Hippocampal formation (tissue), 2 donors: Measurements from ENCODE around the gene RASSF5.

ENCODE experiments used
- DNase-seq, 2 donors: peaks; one replicate each; lab custom pipeline; 2025; lab: John Stamatoyannopoulos, UW

RASSF5 gene

GRCh38 chr1:206497774-206498173 lies 9.6 kb upstream of the RASSF5 start:
- DNase-seq, result no peak

GRCh38 chr1:206498685-206499084 lies 8.6 kb upstream of the RASSF5 start:
- DNase-seq, result no peak

GRCh38 chr1:206500046-206500445 lies 7.3 kb upstream of the RASSF5 start:
- no peak for DNase-seq

GRCh38 chr1:206501881-206502280 lies 5.5 kb upstream of the RASSF5 start:
- DNase-seq, result no peak

GRCh38 chr1:206502403-206502802 lies 4.9 kb upstream of the RASSF5 start:
- no peak for DNase-seq

- DNase-seq, result no peak
These were observed 4.5 kb upstream of the RASSF5 start for GRCh38 chr1:206502812-206503211.

- no peak for DNase-seq
These were observed 3.6 kb upstream of the RASSF5 start for GRCh38 chr1:206503591-206504362.

GRCh38 chr1:206504363-206504713 lies 3.0 kb upstream of the RASSF5 start:
- no peak for DNase-seq

- no peak for DNase-seq
These were observed 1.5 kb upstream of the RASSF5 start for GRCh38 chr1:206505702-206506355.

- no peak for DNase-seq
These were observed 687 bp upstream of the RASSF5 start for GRCh38 chr1:206506405-206507283.

GRCh38 chr1:206508130-206508889 lies 979 bp downstream of the RASSF5 start:
- DNase-seq, result no peak

GRCh38 chr1:206508956-206509355 lies 1.6 kb downstream of the RASSF5 start:
- no peak for DNase-seq

GRCh38 chr1:206509612-206510257 lies 2.4 kb downstream of the RASSF5 start:
- no peak for DNase-seq

GRCh38 chr1:206510371-206510770 lies 3.0 kb downstream of the RASSF5 start:
- no peak for DNase-seq

- DNase-seq, result no peak
These were observed 4.2 kb downstream of the RASSF5 start for GRCh38 chr1:206511362-206512057.

GRCh38 chr1:206512058-206512850 lies 4.9 kb downstream of the RASSF5 start:
- DNase-seq, result no peak

GRCh38 chr1:206512851-206513180 lies 5.5 kb downstream of the RASSF5 start:
- no peak for DNase-seq

GRCh38 chr1:206513312-206514111 lies 6.2 kb downstream of the RASSF5 start:
- no peak for DNase-seq

- DNase-seq, result no peak
These were observed 7.6 kb downstream of the RASSF5 start for GRCh38 chr1:206514813-206515387.
